Hematopoietic multipotent progenitor cell treated with erythropoietin and hydrocortisone succinate and interleukin-3 and kit ligand, for 17 days (in vitro differentiated cells): Measurements from ENCODE around the gene MIDN.
"Not testable (repeated sequence)": the region's sequence is repeated elsewhere in the genome, so short reads cannot be mapped to it uniquely, and the experiment has no call there.

Source experiments
- DNase-seq: peaks from one replicate; pipeline ENCODE4 v3.0.0-alpha.2; 2015; ENCODE audit warnings: low spot score

Gene MIDN

DNA sequence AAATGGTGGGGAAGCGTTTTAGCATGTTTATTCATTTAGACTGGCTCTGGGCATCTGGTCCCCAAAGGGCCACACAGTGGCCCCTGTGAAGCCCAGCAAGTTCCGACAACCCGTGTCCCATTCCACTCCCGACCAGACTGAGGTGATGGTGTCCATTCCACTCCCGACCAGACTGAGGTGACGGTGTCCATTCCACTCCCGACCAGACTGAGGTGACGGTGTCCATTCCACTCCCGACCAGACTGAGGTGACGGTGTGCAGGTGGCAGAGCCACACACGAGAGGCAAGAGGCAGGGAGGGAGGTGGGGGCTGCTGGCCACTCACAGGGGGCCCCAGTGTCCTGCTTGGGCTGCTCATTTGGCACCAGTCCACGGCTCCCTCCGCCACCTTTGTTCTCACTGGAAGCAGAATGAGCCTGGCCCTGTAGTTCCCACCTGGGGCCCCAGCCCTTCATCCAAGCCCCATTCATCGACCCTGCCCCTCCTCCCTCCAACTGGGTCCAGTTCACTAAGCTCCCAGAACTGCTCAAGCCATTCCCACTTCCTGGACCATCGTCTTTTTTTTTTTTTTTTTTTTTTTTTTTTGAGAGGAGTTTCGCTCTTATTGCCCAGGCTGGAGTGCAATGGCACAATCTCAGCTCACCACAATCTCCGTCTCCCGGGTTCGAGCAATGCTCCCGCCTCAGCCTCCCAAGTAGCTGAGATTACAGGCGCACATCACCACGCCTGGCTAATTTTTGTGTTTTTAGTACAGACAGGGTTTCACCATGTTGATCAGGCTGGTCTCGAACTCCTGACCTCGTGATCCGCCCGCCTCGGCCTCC lies 1.9 kb upstream of the MIDN start:
- not testable (repeated sequence) for DNase-seq

DNA sequence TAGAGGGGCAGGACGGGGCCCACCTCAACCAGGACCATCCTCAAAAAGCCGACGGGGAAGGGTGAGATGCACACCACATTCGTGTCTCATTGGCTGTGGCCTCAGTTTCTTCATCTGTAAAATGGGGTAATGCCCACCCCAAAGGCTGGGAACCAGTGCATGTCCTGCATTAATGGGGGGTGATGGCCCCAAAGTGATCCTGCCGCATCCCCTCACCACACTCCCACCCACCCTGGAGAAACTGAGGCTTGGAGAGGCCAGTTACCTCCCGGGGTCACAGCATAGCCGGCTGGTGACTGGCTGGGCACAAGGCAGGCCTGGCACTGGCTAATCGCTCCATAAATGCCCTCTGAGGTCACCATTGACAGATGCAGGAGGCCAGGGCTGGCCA lies 640 bp upstream of the MIDN start:
- no peak for DNase-seq

- peak; percentile 90 for DNase-seq
Measured at GRCh38 chr19:1248786-1249297, 459 bp downstream of the MIDN start.

DNA sequence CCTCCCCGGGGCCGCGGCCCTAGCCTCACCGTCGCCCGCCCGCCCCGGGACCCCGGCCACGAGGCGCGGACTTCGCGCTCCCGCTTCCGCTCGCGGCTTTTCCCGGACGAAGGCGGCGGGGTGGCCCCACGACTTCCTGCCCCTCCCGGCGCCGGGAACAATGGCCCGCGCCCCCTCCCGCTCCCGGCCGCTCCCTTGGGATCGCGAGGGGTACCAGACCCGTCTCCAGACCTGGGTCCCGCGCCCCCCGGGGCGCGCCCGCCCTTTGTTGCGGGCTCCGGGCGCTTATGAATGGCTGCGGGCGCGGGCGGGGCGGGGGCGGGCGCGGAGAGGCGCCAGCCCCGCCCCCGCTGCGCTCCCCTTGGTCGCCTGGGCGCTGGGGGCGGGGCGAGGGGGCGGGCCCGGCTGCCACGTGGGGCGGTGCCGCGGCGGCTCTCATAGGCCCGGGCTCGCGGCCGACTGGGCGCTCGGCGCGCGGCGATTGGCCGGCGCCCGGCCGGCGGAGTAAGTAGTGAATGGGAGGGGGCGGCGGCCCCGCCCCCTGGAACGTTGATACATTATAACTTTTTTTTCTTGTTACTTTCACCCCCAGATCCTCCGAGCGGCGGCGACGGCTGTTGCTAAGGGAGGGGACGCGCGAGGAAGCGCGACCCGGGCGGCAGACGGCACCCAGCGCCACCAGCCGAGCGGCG lies 1.1 kb downstream of the MIDN start:
- DNase-seq, result peak; percentile 93

- no peak for DNase-seq
Measured at GRCh38 chr19:1249990-1250436, 1.6 kb downstream of the MIDN start.

DNA sequence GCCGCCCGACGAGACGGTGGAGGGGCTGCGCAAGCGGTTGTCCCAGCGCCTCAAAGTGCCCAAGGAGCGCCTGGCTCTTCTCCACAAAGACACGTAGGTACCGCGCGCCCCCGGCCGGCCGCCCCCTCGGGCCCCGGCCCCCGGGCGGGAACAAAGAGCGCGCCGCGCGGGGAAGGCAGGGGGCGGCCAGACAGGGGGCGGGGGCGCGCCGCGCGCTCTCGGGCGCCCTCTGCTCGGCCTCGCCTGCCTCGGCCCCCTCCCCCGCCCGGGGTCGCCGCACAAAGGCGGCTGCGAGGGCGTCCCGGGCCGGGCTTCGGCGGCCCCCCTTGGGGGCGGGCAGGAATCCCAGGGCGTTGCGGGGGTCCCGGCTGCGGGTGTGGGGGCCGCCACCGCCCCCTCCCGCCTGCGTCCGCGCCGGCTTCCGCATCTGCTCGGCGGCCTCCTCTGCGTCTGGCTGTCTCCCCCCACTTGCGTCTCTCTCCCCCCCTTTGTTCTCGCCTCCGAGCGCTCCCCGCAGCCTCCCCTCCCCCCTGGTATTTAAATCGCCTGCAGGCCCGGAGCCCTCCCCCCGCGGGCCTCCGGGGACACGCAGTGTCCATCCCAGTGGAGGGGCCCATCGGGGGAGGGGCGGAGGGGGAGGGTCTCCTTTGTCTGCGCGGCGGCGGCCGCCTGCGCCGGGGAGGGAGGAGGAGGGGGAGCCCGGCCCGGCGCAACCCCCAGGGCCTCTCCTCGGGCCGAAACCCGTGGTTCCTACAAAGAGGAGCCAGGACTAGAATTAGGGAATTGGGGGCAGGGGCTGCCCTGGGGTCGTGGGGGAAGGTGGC lies 2.3 kb downstream of the MIDN start:
- DNase-seq, result peak; percentile 51

DNA sequence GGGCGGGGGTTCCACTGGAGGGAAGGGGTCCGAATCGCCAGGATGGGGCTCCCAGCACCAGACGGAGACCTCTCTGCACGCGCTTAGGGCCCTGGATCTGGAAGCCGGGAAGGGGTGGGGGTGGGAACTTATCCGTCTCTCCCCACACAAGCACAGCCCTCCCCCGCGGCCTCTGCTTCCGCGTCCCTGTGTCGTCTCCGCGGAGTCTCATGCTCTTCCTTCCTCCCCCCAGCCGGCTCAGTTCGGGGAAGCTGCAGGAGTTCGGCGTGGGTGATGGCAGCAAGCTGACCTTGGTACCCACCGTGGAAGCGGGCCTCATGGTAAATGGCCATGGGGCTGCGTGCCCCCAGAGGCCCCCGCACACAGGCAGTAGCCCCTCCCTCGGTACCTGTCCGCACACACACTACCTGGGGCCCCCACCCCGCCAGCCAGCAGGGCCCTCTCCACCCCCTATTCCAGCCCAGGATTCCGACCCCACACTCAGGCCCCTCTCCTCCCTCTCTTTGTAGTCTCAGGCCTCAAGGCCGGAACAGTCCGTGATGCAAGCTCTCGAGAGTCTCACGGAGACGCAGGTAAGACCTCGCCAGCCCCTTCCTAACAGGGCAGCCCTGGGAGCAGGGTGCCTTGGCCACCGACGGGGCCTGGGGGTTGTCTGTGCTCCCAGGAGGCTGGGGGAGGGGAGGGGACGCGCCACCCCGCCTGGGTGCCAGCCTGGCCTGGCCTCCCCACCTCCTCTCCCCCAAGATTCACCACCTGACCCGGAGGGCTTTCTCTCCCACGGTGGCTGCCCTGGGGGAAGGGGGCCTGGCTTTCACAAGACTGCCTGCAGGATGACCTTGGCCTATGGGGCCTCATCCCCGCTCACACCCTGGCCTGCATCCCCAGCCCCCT lies 3.2 kb downstream of the MIDN start:
- DNase-seq, result peak; percentile 57

GRCh38 chr19:1252221-1252820 lies 3.9 kb downstream of the MIDN start:
- peak; percentile 69 for DNase-seq

DNA sequence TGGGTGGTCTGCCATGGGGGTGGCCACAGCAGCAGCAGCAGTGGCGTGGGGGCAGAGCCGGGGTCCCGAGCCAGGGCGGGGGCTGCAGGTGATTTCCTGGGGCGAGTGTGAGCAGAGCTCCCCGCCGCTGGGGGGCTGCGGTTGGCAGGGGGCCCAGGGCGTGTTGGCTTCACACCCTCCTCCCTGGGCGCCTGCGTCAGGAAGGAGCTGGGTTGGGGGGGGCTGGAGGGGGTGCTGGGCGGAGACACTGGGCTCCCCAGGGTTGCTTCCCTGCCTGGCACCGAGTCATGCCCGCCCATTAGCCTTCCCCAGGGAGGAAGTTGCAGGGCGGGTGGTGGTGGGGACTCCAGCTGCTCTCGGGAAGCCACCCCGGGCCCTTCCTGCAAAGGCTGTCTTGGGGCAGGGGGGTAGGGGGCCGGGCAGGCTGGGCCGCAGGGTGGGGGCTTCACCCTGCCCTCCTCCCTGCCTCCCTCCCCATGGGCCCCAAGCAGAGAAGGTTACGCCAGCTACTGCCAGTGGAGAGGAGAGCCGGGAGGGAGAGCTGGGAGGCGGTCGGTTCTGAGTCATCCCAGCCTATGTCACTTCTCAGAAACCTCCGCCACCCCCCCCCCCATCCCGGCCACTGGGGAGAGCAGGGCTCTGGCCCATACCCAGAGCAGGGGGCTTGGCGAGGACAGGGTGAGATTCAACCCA lies 4.6 kb downstream of the MIDN start:
- DNase-seq, result peak; percentile 81

GRCh38 chr19:1253514-1254080 lies 5.2 kb downstream of the MIDN start:
- no peak for DNase-seq

DNA sequence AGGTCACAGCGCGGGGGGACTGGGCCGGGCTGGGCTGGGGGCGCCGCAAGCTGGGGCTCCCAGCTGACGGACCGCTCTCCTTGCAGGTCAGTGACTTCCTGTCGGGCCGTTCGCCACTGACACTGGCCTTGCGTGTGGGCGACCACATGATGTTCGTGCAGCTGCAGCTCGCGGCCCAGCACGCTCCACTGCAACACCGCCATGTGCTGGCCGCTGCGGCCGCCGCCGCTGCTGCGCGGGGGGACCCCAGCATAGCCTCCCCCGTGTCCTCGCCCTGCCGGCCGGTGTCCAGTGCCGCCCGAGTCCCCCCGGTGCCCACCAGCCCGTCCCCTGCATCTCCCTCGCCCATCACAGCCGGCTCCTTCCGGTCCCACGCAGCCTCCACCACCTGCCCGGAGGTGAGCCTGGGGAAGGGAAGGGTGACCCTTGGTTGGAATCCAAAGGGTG lies 5.7 kb downstream of the MIDN start:
- no peak for DNase-seq

GRCh38 chr19:1254530-1255185 lies 6.3 kb downstream of the MIDN start:
- DNase-seq, result no peak

DNA sequence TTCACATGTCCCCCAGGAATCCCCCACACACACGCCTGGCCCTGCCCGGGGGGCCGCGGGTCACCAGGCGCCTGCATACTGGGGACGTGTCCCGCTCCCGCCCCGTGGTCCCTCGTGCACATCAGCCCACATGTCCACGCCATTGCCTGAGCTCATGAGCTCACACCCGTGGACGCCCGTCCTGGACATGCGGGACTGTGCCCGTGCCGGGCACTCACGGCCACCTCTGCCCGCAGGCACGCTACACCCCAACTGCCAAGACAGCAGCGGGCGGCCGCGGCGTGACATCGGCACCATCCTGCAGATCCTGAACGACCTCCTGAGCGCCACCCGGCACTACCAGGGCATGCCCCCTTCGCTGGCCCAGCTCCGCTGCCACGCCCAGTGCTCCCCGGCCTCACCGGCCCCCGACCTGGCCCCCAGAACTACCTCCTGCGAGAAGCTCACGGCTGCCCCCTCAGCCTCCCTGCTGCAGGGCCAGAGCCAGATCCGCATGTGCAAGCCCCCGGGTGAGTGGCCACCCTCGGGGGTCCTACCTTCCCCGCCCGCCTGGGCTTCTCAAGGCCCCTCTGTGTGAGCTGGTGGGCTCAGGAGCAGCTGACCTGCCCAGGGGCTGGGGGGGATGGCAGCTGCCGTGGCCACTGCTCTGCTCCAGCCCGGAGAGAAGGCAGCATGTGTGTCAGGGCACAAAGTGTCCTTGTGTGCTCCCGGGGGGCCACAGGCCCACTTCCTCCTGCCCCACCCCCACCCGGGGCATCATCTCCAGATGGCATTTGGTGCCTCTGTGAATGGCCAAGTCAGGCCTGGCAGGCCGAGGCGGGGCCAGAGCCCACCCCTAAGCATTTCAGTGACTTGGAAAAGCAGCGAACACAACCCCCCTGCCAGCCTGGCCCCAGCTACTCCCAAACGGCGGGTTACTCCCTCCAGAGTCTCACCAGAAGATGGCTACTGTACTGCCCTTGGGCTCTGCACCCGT lies 7.1 kb downstream of the MIDN start:
- no peak for DNase-seq

DNA sequence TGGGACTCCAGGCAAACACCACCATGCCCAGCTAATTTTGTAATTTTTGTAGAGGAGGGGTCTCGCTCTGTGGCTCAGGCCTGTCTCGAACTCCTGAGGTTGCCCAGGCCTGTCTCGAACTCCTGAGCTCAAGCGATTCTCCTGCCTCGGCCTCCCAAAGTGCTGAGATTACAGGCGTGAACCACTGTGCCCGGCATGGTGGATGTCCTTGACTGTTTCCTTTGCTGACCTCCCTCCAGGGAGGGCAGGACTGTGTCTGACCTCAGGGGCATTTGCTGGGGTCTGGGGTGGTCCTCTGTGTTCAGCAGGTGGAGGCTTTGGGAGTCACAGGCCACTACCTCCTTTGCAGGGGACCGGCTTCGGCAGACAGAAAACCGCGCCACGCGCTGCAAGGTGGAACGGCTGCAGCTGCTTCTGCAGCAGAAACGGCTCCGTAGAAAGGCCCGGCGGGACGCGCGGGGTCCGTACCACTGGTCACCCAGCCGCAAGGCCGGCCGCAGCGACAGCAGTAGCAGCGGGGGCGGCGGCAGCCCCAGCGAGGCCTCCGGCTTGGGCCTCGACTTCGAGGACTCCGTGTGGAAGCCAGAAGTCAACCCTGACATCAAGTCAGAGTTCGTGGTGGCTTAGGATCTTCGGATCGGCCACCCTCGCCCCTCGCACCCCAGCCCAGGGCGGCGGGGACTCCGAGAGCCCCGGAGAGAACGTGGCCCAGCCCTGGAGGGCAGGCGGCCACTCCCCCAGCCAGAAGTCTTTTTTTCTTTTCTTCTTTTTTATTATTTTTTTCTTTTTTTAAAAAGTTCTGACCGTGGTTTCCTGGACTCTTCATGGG lies 8.5 kb downstream of the MIDN start:
- DNase-seq, result no peak

- DNase-seq, result no peak
Measured at GRCh38 chr19:1257475-1258162, 9.2 kb downstream of the MIDN start.

DNA sequence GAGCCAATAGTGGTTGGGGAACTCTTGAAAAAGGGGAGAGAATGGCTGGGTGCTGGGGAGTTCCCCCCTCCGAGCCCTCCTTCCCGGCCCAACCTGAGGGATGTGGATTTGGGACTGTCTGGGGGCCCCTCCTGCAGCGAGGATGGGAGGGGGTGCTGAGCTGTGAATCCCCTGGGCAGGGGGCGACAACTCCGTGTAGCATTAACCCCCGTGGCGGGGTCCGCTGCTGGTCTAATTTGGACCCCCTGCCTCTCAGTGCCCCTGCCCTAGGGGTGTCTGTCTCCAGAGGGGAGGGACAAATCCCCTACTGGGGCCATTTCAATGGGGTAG lies 9.7 kb downstream of the MIDN start:
- DNase-seq, result no peak

- no peak for DNase-seq
Measured at GRCh38 chr19:1258707-1259205, 10.4 kb downstream of the MIDN start.
